Muscle layer of colon (tissue), 2 donors: Measurements from ENCODE around the gene OR2G6.
"Not testable (repeated sequence)": the region's sequence is repeated elsewhere in the genome, so short reads cannot be mapped to it uniquely, and the experiment has no call there.

Experiments used
- H3K27ac ChIP-seq: one replicate; pipeline ENCODE4 v1.7.0; 2013; ENCODE audit warnings: low read depth, mild to moderate bottlenecking, low read length, moderate library complexity
- H3K27me3 ChIP-seq, 2 donors: one replicate each; pipeline ENCODE4 v1.7.0; 2013; ENCODE audit warnings: low read length in 2 of 2, mild to moderate bottlenecking in 2 of 2; ENCODE audit not compliant: insufficient read depth in 2 of 2, control insufficient read depth in 1 of 2
- H3K36me3 ChIP-seq: one replicate; pipeline ENCODE4 v1.7.0; 2013; ENCODE audit warnings: mild to moderate bottlenecking, low read length; ENCODE audit not compliant: insufficient read depth
- H3K4me1 ChIP-seq: one replicate; pipeline ENCODE4 v1.7.0; 2013; ENCODE audit warnings: mild to moderate bottlenecking, low read length; ENCODE audit not compliant: insufficient read depth
- H3K4me3 ChIP-seq, 2 donors: one replicate each; pipeline ENCODE4 v1.7.0; 2013; ENCODE audit warnings: low read length in 2 of 2, low read depth in 1 of 2, mild to moderate bottlenecking in 1 of 2, moderate library complexity in 1 of 2
- H3K9ac ChIP-seq: one replicate; pipeline ENCODE4 v1.7.0; 2013; ENCODE audit warnings: low read length
- H3K9me3 ChIP-seq: one replicate; pipeline ENCODE4 v1.7.0; 2013; ENCODE audit warnings: mild to moderate bottlenecking, low read length
- donor health status: abdominal sarcoma.
- donor health status: Adenocarcinoma of cecum.

Gene OR2G6

GRCh38 chr1:248507773-248508172, at the start of gene OR2G6:
Gene OR2G6 (plus strand): TSS chr1:248508073. CDS start chr1:248521647, 13,574 bp downstream.
- not testable (repeated sequence) for H3K36me3 ChIP-seq, H3K9me3 ChIP-seq, H3K9ac ChIP-seq, H3K4me3 ChIP-seq, H3K27me3 ChIP-seq, H3K4me1 ChIP-seq, H3K27ac ChIP-seq

GRCh38 chr1:248459117-248459516, 48.8 kb upstream of the OR2G6 start:
- H3K4me1 ChIP-seq, H3K4me3 ChIP-seq, H3K36me3 ChIP-seq, H3K9me3 ChIP-seq, H3K9ac ChIP-seq, H3K27ac ChIP-seq, H3K27me3 ChIP-seq: not testable (repeated sequence)

GRCh38 chr1:248471154-248471553, 36.7 kb upstream of the OR2G6 start:
- H3K4me1 ChIP-seq = no peaks in the 10 kb centered on the region
- no peak overlapping the region for H3K9ac ChIP-seq
- no peak overlapping the region for H3K27ac ChIP-seq
- no peak overlapping the region for H3K4me3 ChIP-seq
- H3K9me3 ChIP-seq = no peaks in the 10 kb centered on the region
- H3K27me3 ChIP-seq = no peaks in the 10 kb centered on the region
- H3K36me3 ChIP-seq = no peaks in the 10 kb centered on the region

GRCh38 chr1:248472111-248472510, 35.8 kb upstream of the OR2G6 start:
- not testable (repeated sequence) for H3K36me3 ChIP-seq, H3K27me3 ChIP-seq, H3K27ac ChIP-seq, H3K9ac ChIP-seq, H3K9me3 ChIP-seq, H3K4me1 ChIP-seq, H3K4me3 ChIP-seq

GRCh38 chr1:248473051-248473450, 34.8 kb upstream of the OR2G6 start, which contains the start of gene OR2T3:
Gene OR2T3 (plus strand): TSS chr1:248473351. CDS start chr1:248473351, 0 bp downstream.
- H3K36me3 ChIP-seq, H3K4me3 ChIP-seq, H3K27ac ChIP-seq, H3K27me3 ChIP-seq, H3K9me3 ChIP-seq, H3K4me1 ChIP-seq, H3K9ac ChIP-seq: not testable (repeated sequence)

GRCh38 chr1:248475660-248476059, 32.2 kb upstream of the OR2G6 start:
- not testable (repeated sequence) for H3K9ac ChIP-seq, H3K9me3 ChIP-seq, H3K4me1 ChIP-seq, H3K4me3 ChIP-seq, H3K27ac ChIP-seq, H3K36me3 ChIP-seq, H3K27me3 ChIP-seq

GRCh38 chr1:248481686-248482579, 25.9 kb upstream of the OR2G6 start:
- H3K27me3 ChIP-seq, H3K4me3 ChIP-seq, H3K4me1 ChIP-seq, H3K36me3 ChIP-seq, H3K27ac ChIP-seq, H3K9ac ChIP-seq, H3K9me3 ChIP-seq: not testable (repeated sequence)

GRCh38 chr1:248488289-248488688, 19.6 kb upstream of the OR2G6 start, which contains the start of gene OR2T5:
Gene OR2T5 (plus strand): TSS chr1:248488589. CDS start chr1:248488589, 0 bp downstream.
- H3K36me3 ChIP-seq, H3K27ac ChIP-seq, H3K9me3 ChIP-seq, H3K9ac ChIP-seq, H3K4me1 ChIP-seq, H3K27me3 ChIP-seq, H3K4me3 ChIP-seq: not testable (repeated sequence)

- H3K9me3 ChIP-seq, H3K27me3 ChIP-seq, H3K4me1 ChIP-seq, H3K9ac ChIP-seq, H3K4me3 ChIP-seq, H3K27ac ChIP-seq, H3K36me3 ChIP-seq: not testable (repeated sequence)
These were observed 11.2 kb upstream of the OR2G6 start for GRCh38 chr1:248496661-248497060.

- not testable (repeated sequence) for H3K27ac ChIP-seq, H3K9ac ChIP-seq, H3K9me3 ChIP-seq, H3K4me1 ChIP-seq, H3K27me3 ChIP-seq, H3K36me3 ChIP-seq, H3K4me3 ChIP-seq
These were observed 7.4 kb upstream of the OR2G6 start for GRCh38 chr1:248500305-248501035.

- H3K27ac ChIP-seq, H3K9me3 ChIP-seq, H3K27me3 ChIP-seq, H3K4me1 ChIP-seq, H3K9ac ChIP-seq, H3K36me3 ChIP-seq, H3K4me3 ChIP-seq: not testable (repeated sequence)
These were observed 2.3 kb downstream of the OR2G6 start for GRCh38 chr1:248510217-248510616.
